ENCODE measurements around the gene HOXD3. TPM values are rescaled to one million over a fixed set of nuclear protein-coding genes. Genes with fewer than 3 reads are reported as not detected.

Gene HOXD3
- total and polyA plus RNA-seq, 2 of the 8 experiments (the other 6 are each of a cell fraction or from before 2014, with no cell fraction given), result not detected

GRCh38 chr2:176118601-176119339 lies 38.3 kb upstream of the HOXD3 start (continued):
- no peak for TF ChIP-seq TBP (IDR thresholded peaks at IDR 0.05; ENCODE audit: low read depth, low read length)
- no peak for TF ChIP-seq CHD1 (IDR thresholded peaks at IDR 0.05; ENCODE audit: low read depth, low read length)
- peak; percentile 39 for TF ChIP-seq RNF2 (IDR thresholded peaks at IDR 0.05; ENCODE audit: borderline replicate concordance, low read depth, low read length, missing control alignments, poor library complexity, severe bottlenecking)
- TF ChIP-seq EZH2 (IDR thresholded peaks at IDR 0.05; ENCODE audit: low read depth, low read length, severe bottlenecking), result no peak
- TF ChIP-seq KDM4A (IDR thresholded peaks at IDR 0.05; ENCODE audit: low read depth, low read length, severe bottlenecking), result no peak
- TF ChIP-seq RBBP5 (IDR thresholded peaks at IDR 0.05; ENCODE audit: borderline replicate concordance, low read depth, low read length), result no peak
- no peak for TF ChIP-seq BRCA1 (IDR thresholded peaks at IDR 0.05; ENCODE audit: low read depth, low read length)
- TF ChIP-seq CTCF (IDR thresholded peaks at IDR 0.05; ENCODE audit: control extremely low read depth in 1 of 3, insufficient read depth in 1 of 3, low read depth in 1 of 3, low read length in 3 of 3), result peak; percentile 56 to 67 (median 64)
- no peak for TF ChIP-seq ZNF274 (IDR thresholded peaks at IDR 0.05; ENCODE audit: borderline replicate concordance, extremely low read depth, low read length)
- no peak for TF ChIP-seq CHD2 (IDR thresholded peaks at IDR 0.05; ENCODE audit: low read length)
- TF ChIP-seq RAD21 (IDR thresholded peaks at IDR 0.05 in 1 of 2, conservative IDR thresholded peaks at IDR 0.05 in 1 of 2; ENCODE audit: low read depth in 2 of 2, low read length in 2 of 2), result peak; percentile 15 to 37; a peak in 3 of 4 replicates
- no peak for TF ChIP-seq CEBPB (IDR thresholded peaks at IDR 0.05; ENCODE audit: low read depth, low read length)
- no peak for TF ChIP-seq USF2 (IDR thresholded peaks at IDR 0.05; ENCODE audit: low read length)
- no peak for TF ChIP-seq TEAD4 (IDR thresholded peaks at IDR 0.05; ENCODE audit: low read depth, low read length)
- TF ChIP-seq SUZ12 (IDR thresholded peaks at IDR 0.05; ENCODE audit: low read length), result no peak; the same call in 1 of the 2 replicates
- no peak for TF ChIP-seq SP4 (IDR thresholded peaks at IDR 0.05; ENCODE audit: low read length)
- TF ChIP-seq GABPA (IDR thresholded peaks at IDR 0.05; ENCODE audit: borderline replicate concordance, insufficient read depth, low read length), result no peak
- TF ChIP-seq YY1 (IDR thresholded peaks at IDR 0.05; ENCODE audit: low read depth, low read length), result no peak
- TF ChIP-seq KDM1A (IDR thresholded peaks at IDR 0.05; ENCODE audit: borderline replicate concordance, low read length), result no peak
- TF ChIP-seq TAF7 (optimal IDR thresholded peaks at IDR 0.05; ENCODE audit: borderline replicate concordance, low read depth, low read length), result no peak
